ENCODE results near the gene PLD6.
A peak's percentile ranks its signal among the peaks of the same experiment; 100 is the strongest.
"Not testable (repeated sequence)": the region's sequence is repeated elsewhere in the genome, so short reads cannot be mapped to it uniquely, and the experiment has no call there.

The PLD6 gene

GRCh38 chr17:17196776-17197175, 9.4 kb downstream of the PLD6 start:
- DNase-seq, result no peak

DNA sequence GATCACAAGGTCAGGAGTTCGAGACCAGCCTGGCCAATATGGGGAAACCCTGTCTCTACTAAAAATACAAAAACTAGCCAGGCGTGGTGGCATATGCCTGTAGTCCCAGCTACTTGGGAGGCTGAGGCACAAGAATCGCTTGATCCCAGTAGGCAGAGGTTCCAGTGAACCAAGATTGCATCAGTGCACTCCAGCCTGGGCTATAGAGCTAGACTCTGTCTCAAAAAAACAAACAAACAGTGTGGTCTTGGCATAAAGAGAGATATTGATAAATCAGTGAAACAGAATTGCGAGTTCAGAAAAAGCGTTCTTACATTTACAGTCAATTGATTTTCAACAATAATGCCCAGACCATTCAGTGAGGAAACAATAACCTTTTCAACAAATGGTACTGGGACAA, 10.7 kb downstream of the PLD6 start:
- DNase-seq, result not testable (repeated sequence)

- no peak for DNase-seq
These were observed 14.2 kb downstream of the PLD6 start for GRCh38 chr17:17191961-17192381.

GRCh38 chr17:17191346-17191792, 14.8 kb downstream of the PLD6 start:
- DNase-seq, result no peak

- DNase-seq, result no peak
These were observed 15.9 kb downstream of the PLD6 start for GRCh38 chr17:17190188-17190587.

DNA sequence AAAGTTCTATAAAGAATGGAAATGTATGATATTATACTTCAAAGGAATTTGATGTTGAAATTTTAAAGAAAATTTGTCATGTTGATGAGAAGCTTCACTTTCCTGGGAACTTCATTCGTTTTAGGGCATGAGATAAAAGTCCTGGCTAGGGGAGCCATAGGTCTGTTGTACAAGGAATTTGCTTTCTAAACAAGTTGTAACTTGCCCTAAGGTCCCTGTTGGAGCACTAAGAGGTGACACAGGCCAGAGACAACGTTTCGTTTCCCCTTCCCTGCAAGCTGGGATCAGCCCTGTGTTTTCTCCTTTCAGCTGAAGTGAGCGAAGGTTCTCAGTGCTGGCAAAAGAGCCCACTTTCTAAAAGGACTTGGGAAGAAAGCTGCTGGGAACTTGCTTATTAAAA, 16.6 kb downstream of the PLD6 start:
- DNase-seq, result no peak

DNA sequence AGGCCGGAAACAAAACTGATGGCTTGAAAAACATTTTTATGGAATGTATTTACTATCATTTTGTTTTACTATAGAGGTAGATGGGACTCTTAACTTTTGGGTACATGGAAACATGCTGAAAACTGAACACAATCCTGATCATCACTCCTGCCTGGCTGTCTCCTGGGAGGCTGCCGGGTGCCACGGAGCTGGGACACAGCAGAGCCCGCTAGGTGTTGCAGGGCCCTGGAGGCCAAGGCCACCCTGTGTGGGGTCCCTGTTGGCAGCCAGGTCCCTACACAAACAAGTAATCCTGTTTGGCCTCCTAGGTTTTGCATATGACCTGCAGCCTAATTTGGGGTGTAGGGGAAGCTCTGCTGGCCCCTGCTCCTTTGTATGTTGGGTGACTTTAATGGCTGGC, 17.5 kb downstream of the PLD6 start:
- DNase-seq, result no peak

GRCh38 chr17:17186551-17187505, 19.3 kb downstream of the PLD6 start:
- DNase-seq, result no peak

GRCh38 chr17:17186051-17186450, 20.1 kb downstream of the PLD6 start:
- DNase-seq, result no peak

- not testable (repeated sequence) for DNase-seq
These were observed 21.0 kb downstream of the PLD6 start for GRCh38 chr17:17184985-17185757.

DNA sequence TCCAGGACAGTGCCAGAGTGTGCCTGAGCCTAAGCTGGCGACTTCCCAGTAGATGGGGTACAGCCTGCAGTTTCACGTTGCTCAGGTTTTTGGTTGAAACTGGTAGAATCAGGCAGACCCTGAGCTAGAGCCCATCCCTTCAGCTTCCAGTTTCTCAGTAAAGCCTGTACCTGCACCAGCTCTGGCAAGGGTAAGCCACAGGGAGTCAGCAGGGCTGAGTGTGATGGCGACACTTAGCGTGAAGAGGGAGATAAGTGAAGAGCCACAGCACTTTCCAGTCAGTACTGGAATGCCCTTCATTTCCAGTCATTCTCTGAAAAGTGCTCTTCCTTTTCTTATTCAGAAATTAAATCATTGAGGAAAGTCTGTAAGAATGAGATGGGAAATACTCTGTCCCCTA, 22.4 kb downstream of the PLD6 start:
- DNase-seq, result no peak

DNA sequence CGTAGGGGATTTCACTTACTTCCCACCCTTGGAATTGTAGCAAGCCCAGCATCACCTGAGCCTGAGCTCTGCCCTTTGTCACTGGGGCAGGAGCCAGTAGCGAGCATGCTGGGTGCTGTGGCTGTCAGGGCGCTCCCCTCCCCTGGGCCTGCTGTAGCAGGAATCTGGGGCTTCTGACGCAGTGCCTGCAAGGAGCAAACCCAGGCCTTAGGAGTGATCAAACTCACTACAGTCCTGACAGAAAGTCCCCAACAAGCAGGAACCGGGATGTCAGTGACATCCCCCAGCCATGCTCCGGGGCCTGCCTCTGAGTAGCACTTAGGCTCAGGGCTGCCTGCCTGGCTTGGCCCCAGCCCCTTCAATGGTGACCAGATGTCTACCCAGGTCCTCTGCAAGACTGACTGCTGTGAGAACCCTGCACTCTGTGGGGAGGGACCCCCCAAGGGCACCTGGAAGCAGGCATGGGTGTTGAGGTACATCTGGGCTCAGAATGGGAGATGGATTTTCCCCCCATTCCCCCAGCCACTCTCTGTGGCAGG, 23.5 kb downstream of the PLD6 start:
- DNase-seq, result no peak

- DNase-seq, result peak; percentile 32 to 85 (median 60)
These were observed 24.2 kb downstream of the PLD6 start for GRCh38 chr17:17181666-17182597.

DNA sequence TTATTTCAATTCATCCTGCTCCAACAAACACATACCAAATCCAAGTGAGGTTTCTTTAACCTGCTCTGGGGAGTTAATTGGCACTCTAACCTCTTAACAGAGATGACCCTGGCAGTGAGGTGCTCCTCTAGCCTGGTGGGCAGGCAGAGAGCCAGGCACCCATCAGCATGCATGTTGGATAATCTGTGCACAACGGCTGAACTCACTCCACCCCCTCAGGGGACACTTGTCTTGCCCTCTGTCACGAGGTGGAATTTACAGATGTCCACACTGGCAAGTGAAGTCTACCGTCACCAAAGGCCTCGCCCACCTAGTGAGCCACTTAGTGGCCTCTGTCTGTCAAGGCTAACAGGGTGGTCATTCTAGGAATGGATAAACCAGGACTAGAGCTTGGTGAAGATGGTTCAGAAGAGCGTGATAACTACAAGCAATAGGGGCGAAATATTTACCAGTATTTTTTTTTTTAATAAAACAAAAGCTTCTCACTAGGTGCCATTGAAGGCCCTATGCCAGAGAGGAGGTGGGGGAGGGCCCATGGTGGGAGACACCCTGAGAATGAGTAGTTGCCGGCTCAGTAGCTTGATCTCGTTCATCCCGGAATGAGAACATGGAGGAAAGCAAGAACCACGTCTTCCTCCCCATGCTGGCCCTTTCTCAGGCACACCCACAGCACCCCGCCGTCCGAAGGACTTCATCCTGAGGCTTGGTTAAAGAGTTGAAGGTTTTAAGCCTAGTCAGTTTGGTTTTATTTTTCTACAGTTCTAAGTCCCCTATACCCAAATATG, 25.2 kb downstream of the PLD6 start:
- no peak for DNase-seq

DNA sequence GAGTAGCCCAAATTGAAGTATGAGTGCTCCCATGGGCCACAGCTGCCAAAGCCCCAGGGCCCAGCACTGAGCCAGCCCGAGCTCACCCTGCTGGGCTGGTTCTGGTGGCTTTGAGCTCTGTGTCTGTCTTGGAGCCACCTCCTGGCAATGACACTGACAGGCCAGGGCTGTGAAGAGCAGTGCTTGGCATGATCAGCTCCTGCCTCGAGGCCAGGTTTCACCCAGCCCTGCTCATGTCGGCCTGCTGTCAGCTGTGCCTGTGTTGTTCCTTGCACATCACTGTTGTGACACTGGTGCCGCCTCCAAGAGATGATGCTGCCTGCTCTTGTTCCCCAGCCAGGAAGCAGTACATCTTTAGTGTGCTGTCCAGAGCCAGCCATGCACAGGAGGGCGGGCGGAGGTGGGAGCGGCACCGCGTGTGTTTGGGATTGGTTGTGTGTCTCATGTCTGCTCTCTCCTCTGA, 26.0 kb downstream of the PLD6 start:
- DNase-seq, result peak in 4 of 6 experiments; percentile 17 to 36 (median 24)

- peak in 4 of 6 experiments; percentile 25 to 60 (median 56) for DNase-seq
These were observed 26.7 kb downstream of the PLD6 start for GRCh38 chr17:17179371-17179827.

- DNase-seq, result peak in 3 of 6 experiments; percentile 10 to 45 (median 13)
These were observed 29.0 kb downstream of the PLD6 start for GRCh38 chr17:17177176-17177575.

- DNase-seq, result peak; percentile 6 to 62 (median 34)
These were observed 29.8 kb downstream of the PLD6 start for GRCh38 chr17:17176341-17176740.

- DNase-seq, result peak in 2 of 6 experiments; percentile 39 to 62
These were observed 30.2 kb downstream of the PLD6 start for GRCh38 chr17:17175917-17176316.

- DNase-seq, result no peak
These were observed 30.8 kb downstream of the PLD6 start for GRCh38 chr17:17175340-17175739.

- DNase-seq, result no peak
These were observed 32.2 kb downstream of the PLD6 start for GRCh38 chr17:17173921-17174320.
